Measurements from ENCODE around the gene COG8.
"Not testable (repeated sequence)": the region's sequence is repeated elsewhere in the genome, so short reads cannot be mapped to it uniquely, and the experiment has no call there.

The COG8 gene

GRCh38 chr16:69339289-69340094 is at the start of gene COG8, which contains the start of gene NIP7:
TSS of gene COG8 (minus strand) at chr16:69339564. CDS start at chr16:69339552, 12 bp downstream.
TSS of gene NIP7 (plus strand) at chr16:69339772. CDS start at chr16:69339830, 58 bp downstream.
- DNase-seq (ENCODE audit: low read depth in 2 of 2): peak; percentile 87 to 90

GRCh38 chr16:69386596-69386995 is 47.2 kb upstream of the COG8 start:
- DNase-seq (ENCODE audit: low read depth in 2 of 2): no peak

GRCh38 chr16:69384974-69385373 is 45.6 kb upstream of the COG8 start:
- DNase-seq (ENCODE audit: low read depth in 2 of 2): no peak

GRCh38 chr16:69382421-69382820 is 43.1 kb upstream of the COG8 start:
- no peak for DNase-seq (ENCODE audit: low read depth in 2 of 2)

- no peak for DNase-seq (ENCODE audit: low read depth in 2 of 2)
Observed at GRCh38 chr16:69381231-69381630, 41.9 kb upstream of the COG8 start.

GRCh38 chr16:69378760-69379159 is 39.4 kb upstream of the COG8 start:
- no peak for DNase-seq (ENCODE audit: low read depth in 2 of 2)

- no peak for DNase-seq (ENCODE audit: low read depth in 2 of 2)
Observed at GRCh38 chr16:69378036-69378435, 38.7 kb upstream of the COG8 start.

- no peak for DNase-seq (ENCODE audit: low read depth in 2 of 2)
Observed at GRCh38 chr16:69376393-69377059, 37.2 kb upstream of the COG8 start.

- no peak for DNase-seq (ENCODE audit: low read depth in 2 of 2)
Observed at GRCh38 chr16:69373019-69373418, 33.7 kb upstream of the COG8 start.

GRCh38 chr16:69371564-69371963 is 32.2 kb upstream of the COG8 start:
- DNase-seq (ENCODE audit: low read depth in 2 of 2): no peak

GRCh38 chr16:69368866-69369265 is 29.5 kb upstream of the COG8 start:
- DNase-seq (ENCODE audit: low read depth in 2 of 2): no peak

- no peak for DNase-seq (ENCODE audit: low read depth in 2 of 2)
Observed at GRCh38 chr16:69367980-69368379, 28.6 kb upstream of the COG8 start.

- DNase-seq (ENCODE audit: low read depth in 2 of 2): peak in 1 of 2 donors; percentile 28
Observed at GRCh38 chr16:69366431-69366830, 27.1 kb upstream of the COG8 start.

GRCh38 chr16:69365901-69366300 is 26.5 kb upstream of the COG8 start:
- no peak for DNase-seq (ENCODE audit: low read depth in 2 of 2)

GRCh38 chr16:69364088-69364487 is 24.7 kb upstream of the COG8 start:
- DNase-seq (ENCODE audit: low read depth in 2 of 2): no peak

- no peak for DNase-seq (ENCODE audit: low read depth in 2 of 2)
Observed at GRCh38 chr16:69363281-69363717, 23.9 kb upstream of the COG8 start.

- DNase-seq (ENCODE audit: low read depth in 2 of 2): not testable (repeated sequence)
Observed at GRCh38 chr16:69360070-69360469, 20.7 kb upstream of the COG8 start.

- no peak for DNase-seq (ENCODE audit: low read depth in 2 of 2)
Observed at GRCh38 chr16:69351309-69352027, 12.1 kb upstream of the COG8 start, which contains the start of gene TMED6. TSS of gene TMED6 (minus strand) at chr16:69351786. CDS start at chr16:69351753, 33 bp downstream.

GRCh38 chr16:69350536-69351133 is 11.3 kb upstream of the COG8 start:
- no peak for DNase-seq (ENCODE audit: low read depth in 2 of 2)

- DNase-seq (ENCODE audit: low read depth in 2 of 2): no peak
Observed at GRCh38 chr16:69349536-69349935, 10.2 kb upstream of the COG8 start.

- no peak for DNase-seq (ENCODE audit: low read depth in 2 of 2)
Observed at GRCh38 chr16:69348222-69348621, 8.9 kb upstream of the COG8 start.

GRCh38 chr16:69346683-69347082 is 7.3 kb upstream of the COG8 start:
- DNase-seq (ENCODE audit: low read depth in 2 of 2): no peak
